GM21717 (cell line): ENCODE results near the gene TLL1.

Experiments
- ATAC-seq: cut with Tn5 transposase; IDR thresholded peaks from one replicate; pipeline ENCODE4 v1.9.1; 2021; ENCODE audit warnings: mild to moderate bottlenecking, moderate library complexity; ENCODE audit not compliant: unreplicated experiment

TLL1 gene

GRCh38 chr4:165970703-165971420 lies 97.8 kb downstream of the TLL1 start:
- no peak for ATAC-seq

GRCh38 chr4:165971446-165971845 lies 98.4 kb downstream of the TLL1 start:
- no peak for ATAC-seq

DNA sequence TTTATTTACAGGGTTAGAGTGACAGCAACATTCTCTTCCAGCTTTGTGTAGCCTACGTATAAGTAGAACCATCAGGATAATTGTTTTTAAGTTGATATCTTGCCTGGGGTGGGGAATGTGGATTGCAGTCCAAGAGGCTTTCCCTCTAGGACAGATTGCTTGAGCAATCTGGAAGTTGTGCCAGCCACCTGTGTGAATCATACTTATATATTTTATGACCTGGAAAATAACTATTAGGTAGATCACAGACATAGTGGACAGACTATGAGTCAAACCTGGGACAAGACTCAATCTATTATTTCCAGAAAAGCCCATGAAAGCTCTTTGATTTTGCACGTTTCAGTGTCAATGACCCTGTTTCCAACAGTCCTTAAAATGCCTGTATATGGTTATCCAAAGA lies 98.9 kb downstream of the TLL1 start:
- no peak for ATAC-seq

DNA sequence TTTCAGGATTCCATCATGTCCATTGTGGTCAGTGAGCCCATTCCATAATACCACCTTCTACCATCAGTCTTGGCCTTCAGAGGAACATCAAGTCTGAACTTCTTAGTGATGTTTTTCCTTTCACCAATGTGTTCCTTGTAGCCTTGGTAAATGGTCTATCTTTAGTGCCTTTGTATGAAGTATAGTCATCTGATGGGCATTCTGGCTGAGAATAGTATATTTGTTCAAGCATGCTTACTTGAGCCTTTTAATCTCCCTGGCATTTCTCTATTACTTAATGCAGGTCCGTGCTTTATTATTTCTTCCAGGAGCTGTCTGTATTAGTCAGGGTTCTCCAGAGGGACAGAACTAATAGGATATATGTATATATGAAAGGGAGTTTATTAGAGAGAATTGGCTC lies 99.7 kb downstream of the TLL1 start:
- no peak for ATAC-seq

DNA sequence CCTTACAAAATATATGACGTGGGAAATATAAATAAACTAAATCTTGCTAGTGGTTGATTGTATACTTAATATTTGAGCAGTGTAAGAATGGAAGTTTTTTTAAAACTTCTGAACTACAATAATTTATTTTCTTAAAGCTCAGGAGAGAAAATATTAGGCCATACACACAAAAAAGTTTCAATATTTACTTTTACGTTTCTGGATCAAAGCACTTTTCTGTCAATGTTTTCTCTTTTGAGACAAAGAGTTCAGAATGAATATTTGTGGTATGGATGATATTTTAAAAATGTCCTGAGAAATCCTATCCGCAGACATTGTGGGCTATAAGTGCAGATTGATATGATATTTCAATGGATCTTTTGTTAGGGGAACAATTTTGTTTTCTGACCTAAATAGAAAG lies 109.9 kb downstream of the TLL1 start:
- ATAC-seq: no peak

DNA sequence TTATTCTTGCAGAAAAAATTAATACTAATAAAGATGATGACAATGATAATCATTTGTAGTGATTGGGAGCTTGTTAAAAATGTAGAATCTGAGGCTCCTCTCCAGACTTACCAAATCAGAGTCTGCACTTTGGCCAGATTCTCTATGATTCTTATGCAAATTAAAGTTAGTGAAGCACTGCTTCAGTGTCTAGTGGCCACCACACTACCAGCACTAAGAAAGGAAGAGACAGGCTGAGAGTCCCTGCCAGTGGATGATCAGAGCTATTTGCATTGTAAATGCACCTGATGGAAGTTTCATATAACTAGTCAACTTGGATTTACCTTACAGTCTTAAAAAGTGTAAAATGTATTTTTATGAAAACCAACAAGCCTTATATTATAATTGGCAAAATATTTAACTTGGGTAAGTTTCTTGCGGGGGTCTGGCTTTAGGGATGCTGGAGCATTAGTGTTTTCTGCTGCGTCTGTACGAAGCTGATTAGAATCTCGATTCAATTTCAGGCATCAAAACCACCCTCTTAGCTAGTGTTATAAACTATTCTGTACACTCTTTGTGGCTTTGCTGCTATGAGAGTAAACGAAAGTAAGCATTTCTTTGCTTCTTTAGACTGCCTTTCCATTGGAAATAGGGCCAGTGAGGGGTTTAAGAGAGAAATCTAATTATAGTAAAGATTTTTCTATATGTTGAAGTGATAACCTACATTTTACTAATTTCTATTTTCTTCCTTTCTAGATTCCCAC lies 114.1 kb downstream of the TLL1 start:
- ATAC-seq: no peak

- ATAC-seq: no peak
These were observed 118.5 kb downstream of the TLL1 start for GRCh38 chr4:165991325-165992180.

DNA sequence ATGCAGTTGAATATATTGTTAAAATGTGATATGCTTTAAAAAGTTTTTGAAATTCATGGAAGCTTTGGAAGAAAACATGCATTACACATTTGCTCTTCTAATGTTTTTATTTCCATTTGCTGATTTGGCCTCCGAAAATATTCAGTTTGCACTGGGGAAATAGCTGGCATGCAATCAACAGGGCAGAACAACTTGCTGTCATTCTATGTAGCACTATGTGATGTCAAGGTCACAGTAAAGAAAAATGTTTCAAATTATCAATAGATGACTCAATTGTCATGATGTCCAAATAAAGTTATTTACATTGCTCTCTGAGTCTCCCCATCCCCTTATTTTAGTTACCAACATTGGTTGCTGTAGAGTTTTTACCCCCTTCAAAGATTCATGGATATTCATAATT lies 119.2 kb downstream of the TLL1 start:
- ATAC-seq: no peak

GRCh38 chr4:165994701-165995100 lies 121.7 kb downstream of the TLL1 start:
- no peak for ATAC-seq

DNA sequence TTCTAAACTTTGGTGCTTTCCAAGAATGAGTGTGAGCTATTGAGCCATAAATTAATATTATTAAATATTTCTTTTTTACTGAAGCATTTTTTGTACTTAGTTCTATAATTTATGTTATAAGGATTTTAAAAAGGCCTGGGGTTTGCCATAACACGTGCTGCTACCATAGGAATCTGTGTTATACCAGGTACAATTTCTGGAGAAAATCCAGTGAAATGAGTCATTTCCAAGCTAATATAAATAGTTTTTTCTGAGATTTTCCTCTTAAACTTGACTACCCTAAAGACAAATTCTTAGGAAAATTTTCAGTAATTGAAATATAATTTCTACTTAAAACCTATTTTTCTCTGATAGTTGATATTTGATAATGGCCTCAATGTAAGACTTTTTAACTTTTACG lies 130.8 kb downstream of the TLL1 start:
- ATAC-seq: no peak

DNA sequence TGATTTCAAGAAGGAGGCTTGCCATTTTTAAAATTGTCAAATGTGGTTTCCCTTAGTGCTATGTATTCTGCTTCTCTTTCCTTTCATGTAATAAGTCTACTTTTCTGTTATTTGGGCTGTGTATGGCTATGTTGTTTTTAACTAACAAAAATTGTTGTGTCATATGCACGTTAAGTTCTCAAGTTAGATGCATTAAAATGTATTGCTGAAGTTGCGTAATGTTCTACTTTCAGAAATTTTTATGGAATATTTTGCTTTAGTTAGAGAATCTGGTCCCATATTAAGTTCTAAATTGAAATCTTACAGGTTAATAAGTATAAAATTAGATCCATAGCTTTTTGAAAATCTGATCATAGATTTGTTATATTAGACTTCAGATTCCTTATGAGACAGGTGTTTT lies 133.2 kb downstream of the TLL1 start:
- ATAC-seq: no peak

GRCh38 chr4:166008510-166008909 lies 135.5 kb downstream of the TLL1 start:
- no peak for ATAC-seq

DNA sequence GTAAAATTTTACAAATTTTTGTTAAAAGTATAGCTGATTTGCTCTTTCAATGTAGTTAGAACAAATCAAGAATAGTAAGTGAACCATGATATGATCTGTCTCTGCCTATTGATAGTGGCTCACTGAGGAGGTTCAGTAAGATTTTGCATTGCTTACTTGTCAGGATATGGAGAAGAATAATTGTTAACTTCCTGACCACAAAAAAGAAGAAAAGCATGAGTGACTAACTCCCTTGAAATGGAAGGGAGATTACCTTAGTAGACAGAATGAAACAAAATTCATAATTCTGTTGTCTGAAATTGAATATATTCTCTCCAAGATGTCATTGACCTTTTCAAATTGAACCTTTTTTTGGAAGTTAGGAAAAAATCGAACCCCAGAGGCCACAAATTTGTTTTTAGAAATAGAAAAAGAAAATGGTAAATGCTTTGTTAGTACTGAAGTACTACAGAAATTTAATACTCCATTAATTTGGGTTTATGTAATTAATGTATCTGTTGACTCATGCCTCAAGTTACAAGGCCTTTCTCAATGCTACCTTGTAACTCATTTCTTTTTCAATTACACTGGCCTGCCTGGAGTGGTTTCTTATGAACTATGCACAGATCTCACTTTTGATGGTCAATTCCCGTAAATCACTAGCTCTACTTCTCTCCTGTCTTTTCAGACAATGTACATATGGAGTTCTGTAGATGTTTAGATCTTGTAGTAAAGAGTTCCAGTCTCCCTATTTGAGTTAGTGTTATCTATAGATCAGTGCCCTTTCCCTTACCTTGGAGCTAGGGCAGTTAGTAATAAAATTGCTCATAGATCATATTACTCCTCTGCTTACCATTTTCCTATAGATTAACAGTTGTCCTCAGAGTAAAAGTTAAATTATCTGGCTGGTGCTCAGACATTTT lies 139.3 kb downstream of the TLL1 start:
- no peak for ATAC-seq

GRCh38 chr4:166014411-166014810 lies 141.4 kb downstream of the TLL1 start:
- no peak for ATAC-seq

GRCh38 chr4:166017804-166018203 lies 144.8 kb downstream of the TLL1 start:
- no peak for ATAC-seq

DNA sequence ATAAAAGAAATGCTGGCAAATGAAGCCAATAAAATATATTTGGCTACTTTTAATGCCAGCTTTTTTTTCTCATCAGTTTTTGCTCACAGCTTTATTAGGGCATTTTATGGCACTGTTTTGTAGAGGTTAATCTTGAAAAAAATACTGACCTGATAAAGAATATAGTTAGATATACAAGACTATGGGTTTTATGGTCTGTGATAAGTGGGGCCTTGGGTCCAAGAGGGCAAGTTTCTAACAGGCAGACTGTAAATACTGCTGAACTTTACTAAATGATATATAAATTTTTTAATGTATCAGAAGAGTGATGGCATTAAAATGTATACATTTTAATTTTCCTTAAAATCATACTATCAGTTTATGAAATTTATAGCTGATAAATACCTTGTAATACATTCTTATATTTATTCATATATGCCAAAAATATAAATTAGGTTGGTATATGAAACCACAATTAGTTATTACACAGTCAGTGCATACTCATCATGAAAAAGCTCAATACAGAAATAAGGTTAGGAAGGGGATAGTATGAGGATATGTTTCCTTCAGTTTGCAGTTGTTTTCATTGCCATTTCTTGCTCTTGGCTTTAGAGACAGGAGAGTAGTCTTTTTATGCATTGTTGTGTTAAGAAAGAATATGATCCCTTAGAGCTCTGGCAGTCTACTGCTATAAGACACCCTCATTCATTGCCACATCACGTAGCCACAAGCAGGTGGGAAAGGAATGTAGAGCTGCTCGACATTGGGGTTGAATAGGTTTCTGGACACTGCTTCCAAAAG lies 146.6 kb downstream of the TLL1 start:
- ATAC-seq: no peak

GRCh38 chr4:166021617-166022016 lies 148.6 kb downstream of the TLL1 start:
- ATAC-seq: no peak

DNA sequence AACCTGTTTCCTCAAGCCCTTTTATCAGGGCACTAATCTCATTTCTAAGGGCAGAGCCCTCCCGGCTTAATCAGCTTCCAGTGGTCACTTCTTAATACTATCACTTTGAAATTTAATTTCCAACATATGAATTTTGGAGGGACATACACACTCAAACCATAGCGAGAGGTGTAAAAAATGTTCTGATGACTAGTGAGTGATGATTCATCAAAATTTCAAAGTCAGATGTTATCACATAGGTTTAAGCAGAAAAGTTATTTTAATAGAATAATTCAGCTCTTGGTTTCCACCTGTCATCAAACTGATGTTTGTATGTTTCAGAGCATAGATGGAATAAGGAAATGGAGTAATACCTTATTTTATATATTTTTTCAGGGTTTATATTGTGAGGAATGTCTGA lies 161.9 kb downstream of the TLL1 start:
- ATAC-seq: no peak

DNA sequence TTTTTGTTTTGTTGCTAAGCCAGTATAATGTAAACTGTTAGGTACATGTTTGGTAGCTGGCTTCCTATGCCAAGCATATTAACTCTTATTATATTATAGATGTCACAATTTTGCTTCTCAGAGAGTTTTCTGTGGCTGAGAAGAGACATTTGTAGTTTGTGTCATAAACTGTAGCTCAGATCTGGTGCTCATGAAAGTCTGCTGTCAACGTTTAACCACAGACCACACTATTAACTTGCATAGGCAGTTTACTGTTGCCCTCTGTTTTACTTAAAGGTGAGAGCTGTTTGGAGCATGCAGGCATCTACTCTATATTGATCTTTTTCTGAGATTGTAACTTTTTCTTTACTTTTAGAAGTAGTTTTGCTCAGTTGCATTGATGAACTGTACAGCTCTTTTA lies 166.8 kb downstream of the TLL1 start:
- ATAC-seq: no peak

DNA sequence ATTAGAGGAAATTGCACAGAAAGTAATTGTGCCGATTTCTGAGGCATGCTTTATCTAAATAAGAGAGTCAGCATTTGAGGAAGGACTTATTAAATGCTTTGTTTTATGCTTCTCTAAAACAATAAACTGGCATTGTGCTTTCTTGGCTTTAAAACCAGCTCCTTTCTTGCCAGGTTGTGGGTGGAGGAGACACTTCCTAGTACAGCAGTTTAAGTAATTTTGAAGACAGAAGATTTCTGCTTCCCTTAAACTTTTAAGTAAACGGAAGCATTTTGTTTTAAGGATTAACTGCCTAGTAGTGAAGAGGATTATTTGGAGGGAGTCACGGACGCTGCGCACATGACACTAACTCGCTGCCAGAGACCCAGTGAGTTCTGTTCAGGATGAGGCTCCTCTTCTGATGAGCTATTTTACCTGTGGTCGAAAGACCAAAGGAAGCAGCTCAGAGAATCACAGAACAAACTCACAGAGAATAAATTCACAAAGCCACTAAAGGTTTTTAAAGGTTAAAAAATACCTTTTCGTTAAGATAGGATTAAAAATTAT lies 169.5 kb downstream of the TLL1 start:
- no peak for ATAC-seq
